OCI-LY1 (cell line): ENCODE results near the gene STK24.

Experiments used
- H2AFZ ChIP-seq: fragments of 200-600 bp; sonication (generic), shearing (Covaris generic); 2 replicates; pipeline ENCODE4 v1.6.0; 2014; ENCODE audit warnings: antibody characterized with exemption, mild to moderate bottlenecking, low read length
- H3F3A ChIP-seq: fragments of 200-600 bp; sonication (generic), shearing (Covaris generic); 2 replicates; pipeline ENCODE4 v1.6.0; 2014; ENCODE audit warnings: mild to moderate bottlenecking, antibody characterized with exemption, low read length, moderate library complexity; ENCODE audit not compliant: insufficient read depth
- H3K27ac ChIP-seq: fragments of 200-600 bp; sonication (generic); 2 replicates; pipeline ENCODE4 v1.5.1; 2014; ENCODE audit warnings: low read length, mixed run types, mild to moderate bottlenecking, low read depth; ENCODE audit not compliant: poor library complexity, severe bottlenecking
- H3K27me3 ChIP-seq: fragments of 200-600 bp; sonication (generic); 2 replicates; pipeline ENCODE4 v1.6.0; 2014; ENCODE audit warnings: antibody characterized with exemption, mild to moderate bottlenecking, low read length, moderate library complexity; ENCODE audit not compliant: insufficient read depth
- H3K36me3 ChIP-seq: fragments of 200-600 bp; sonication (generic); 2 replicates; pipeline ENCODE4 v1.6.1; 2014; ENCODE audit warnings: mild to moderate bottlenecking, antibody characterized with exemption, low read length, moderate library complexity, mixed read lengths; ENCODE audit not compliant: insufficient read depth
- H3K4me1 ChIP-seq: fragments of 200-600 bp; sonication (generic); 2 replicates; pipeline ENCODE4 v1.5.1; 2014; ENCODE audit warnings: mild to moderate bottlenecking, low read length, moderate library complexity; ENCODE audit not compliant: insufficient read depth, severe bottlenecking
- H3K4me2 ChIP-seq: fragments of 200-600 bp; sonication (generic), shearing (Covaris generic); 2 replicates; pipeline ENCODE4 v1.6.1; 2014; ENCODE audit warnings: low read length
- H3K4me3 ChIP-seq: fragments of 200-600 bp; sonication (generic); 2 replicates; pipeline ENCODE4 v1.5.1; 2014; ENCODE audit warnings: low read length, low read depth, mild to moderate bottlenecking, mixed read lengths; ENCODE audit not compliant: poor library complexity, severe bottlenecking
- H3K79me2 ChIP-seq: fragments of 200-600 bp; shearing (Covaris generic); 2 replicates; pipeline ENCODE4 v1.6.1; 2016; ENCODE audit warnings: mixed run types, low read length, mixed read lengths; ENCODE audit not compliant: insufficient read depth
- H3K9ac ChIP-seq: fragments of 200-600 bp; sonication (generic), shearing (Covaris generic); 2 replicates; pipeline ENCODE4 v1.6.1; 2014; ENCODE audit warnings: mild to moderate bottlenecking, low read length, mixed read lengths
- H3K9me2 ChIP-seq: fragments of 200-600 bp; sonication (generic), shearing (Covaris generic); 2 replicates; pipeline ENCODE4 v1.6.1; 2014; ENCODE audit warnings: low read depth, mild to moderate bottlenecking, low read length, mixed read lengths
- H3K9me3 ChIP-seq: fragments of 200-600 bp; shearing (Covaris generic); 2 replicates; pipeline ENCODE4 v1.6.1; 2014; ENCODE audit warnings: low read length, mixed read lengths
- H4K20me1 ChIP-seq: fragments of 200-600 bp; sonication (generic), shearing (Covaris generic); 2 replicates; pipeline ENCODE4 v1.6.0; 2016; ENCODE audit warnings: mild to moderate bottlenecking, low read length; ENCODE audit not compliant: insufficient read depth
- EZH2 ChIP-seq: fragments of 200-600 bp; sonication (generic), shearing (Covaris generic); IDR thresholded peaks from 2 replicates; pipeline ENCODE4 v1.8.0; 2017; ENCODE audit warnings: borderline replicate concordance, mixed run types, mild to moderate bottlenecking, antibody characterized with exemption, low read length, moderate library complexity, mixed read lengths
- TF ChIP-seq, protein P1 (sequence below): fragments of 200-600 bp; sonication (generic), shearing (Covaris generic); IDR thresholded peaks from 2 replicates; pipeline ENCODE4 v1.5.1; 2017; ENCODE audit warnings: mild to moderate bottlenecking, antibody characterized with exemption, low read length, moderate library complexity, mixed read lengths

STK24 gene

DNA sequence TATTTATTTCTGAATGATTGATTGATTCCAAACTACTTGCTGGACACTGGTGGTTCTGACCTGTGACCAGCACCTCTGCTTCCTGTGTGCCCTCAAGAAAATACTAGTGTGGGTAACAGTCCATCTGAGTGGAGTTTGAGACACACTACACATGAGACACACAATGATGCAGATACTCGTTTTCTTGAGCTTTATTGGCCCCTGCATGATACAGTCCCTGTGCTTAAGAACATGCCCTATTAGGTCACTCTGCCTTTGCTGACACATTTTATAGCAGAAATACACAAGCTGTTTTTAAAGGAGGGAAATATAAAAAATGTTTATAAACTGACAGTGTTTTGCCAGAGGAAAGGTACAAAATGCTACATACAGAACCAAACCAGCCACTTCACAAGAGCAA lies 126.9 kb downstream of the STK24 start:
- H3K4me1 ChIP-seq = peaks cover 14% of the 10 kb centered on the region

DNA sequence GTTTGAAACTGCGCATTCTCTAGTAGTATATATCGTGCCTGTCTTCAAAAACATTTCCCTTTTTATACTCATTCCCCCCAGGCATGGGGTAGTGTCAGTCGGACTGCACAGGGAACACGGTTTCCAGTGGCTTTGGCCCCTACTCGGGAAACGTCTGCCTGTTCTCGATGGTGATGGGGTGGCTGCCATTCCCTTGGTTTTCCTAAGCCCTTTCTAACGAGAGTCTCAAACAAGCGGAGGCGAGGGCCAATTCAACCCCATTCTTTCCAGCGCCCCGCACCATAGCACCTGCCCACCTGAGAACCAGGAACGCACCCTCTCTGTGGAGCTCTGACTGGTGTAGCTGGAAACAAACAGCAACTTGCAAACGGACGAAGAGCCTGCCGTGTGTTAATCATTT lies 127.6 kb downstream of the STK24 start:
- H3K9ac ChIP-seq = no peak overlapping the region
- H3K4me3 ChIP-seq = no peak overlapping the region
- no peak for TF ChIP-seq EZH2
- TF ChIP-seq, protein P1, sequence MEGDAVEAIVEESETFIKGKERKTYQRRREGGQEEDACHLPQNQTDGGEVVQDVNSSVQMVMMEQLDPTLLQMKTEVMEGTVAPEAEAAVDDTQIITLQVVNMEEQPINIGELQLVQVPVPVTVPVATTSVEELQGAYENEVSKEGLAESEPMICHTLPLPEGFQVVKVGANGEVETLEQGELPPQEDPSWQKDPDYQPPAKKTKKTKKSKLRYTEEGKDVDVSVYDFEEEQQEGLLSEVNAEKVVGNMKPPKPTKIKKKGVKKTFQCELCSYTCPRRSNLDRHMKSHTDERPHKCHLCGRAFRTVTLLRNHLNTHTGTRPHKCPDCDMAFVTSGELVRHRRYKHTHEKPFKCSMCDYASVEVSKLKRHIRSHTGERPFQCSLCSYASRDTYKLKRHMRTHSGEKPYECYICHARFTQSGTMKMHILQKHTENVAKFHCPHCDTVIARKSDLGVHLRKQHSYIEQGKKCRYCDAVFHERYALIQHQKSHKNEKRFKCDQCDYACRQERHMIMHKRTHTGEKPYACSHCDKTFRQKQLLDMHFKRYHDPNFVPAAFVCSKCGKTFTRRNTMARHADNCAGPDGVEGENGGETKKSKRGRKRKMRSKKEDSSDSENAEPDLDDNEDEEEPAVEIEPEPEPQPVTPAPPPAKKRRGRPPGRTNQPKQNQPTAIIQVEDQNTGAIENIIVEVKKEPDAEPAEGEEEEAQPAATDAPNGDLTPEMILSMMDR = no peak
- H3K27me3 ChIP-seq = no peaks in the 10 kb centered on the region
- no peak overlapping the region for H2AFZ ChIP-seq
- no peaks in the 10 kb centered on the region for H3K9me2 ChIP-seq
- H3K27ac ChIP-seq = no peak overlapping the region
- no peaks in the 10 kb centered on the region for H3K9me3 ChIP-seq
- peaks cover 14% of the 10 kb centered on the region for H3K4me1 ChIP-seq
- no peaks in the 10 kb centered on the region for H3K79me2 ChIP-seq
- no peaks in the 10 kb centered on the region for H3F3A ChIP-seq
- no peaks in the 10 kb centered on the region for H4K20me1 ChIP-seq
- peaks cover 32% of the 10 kb centered on the region; the same call in 1 of the 2 replicates for H3K36me3 ChIP-seq
- no peak overlapping the region for H3K4me2 ChIP-seq

More for the DNA sequence above, 126.9 kb downstream of the STK24 start:
- Histone ChIP-seq H2AFZ (no peak overlapping the region), H3F3A (no peaks in the 10 kb centered on the region), H3K4me3 (no peak overlapping the region), H3K27me3 (no peaks in the 10 kb centered on the region), H4K20me1 (no peaks in the 10 kb centered on the region), H3K9me2 (no peaks in the 10 kb centered on the region), H3K9ac (no peak overlapping the region), H3K27ac (no peak overlapping the region), H3K4me2 (no peak overlapping the region), H3K36me3 (peaks cover 39% of the 10 kb centered on the region; the same call in 1 of the 2 replicates), H3K9me3 (no peaks in the 10 kb centered on the region), H3K79me2 (no peaks in the 10 kb centered on the region)
- TF ChIP-seq, protein P1 = no peak
- no peak for TF ChIP-seq EZH2

DNA sequence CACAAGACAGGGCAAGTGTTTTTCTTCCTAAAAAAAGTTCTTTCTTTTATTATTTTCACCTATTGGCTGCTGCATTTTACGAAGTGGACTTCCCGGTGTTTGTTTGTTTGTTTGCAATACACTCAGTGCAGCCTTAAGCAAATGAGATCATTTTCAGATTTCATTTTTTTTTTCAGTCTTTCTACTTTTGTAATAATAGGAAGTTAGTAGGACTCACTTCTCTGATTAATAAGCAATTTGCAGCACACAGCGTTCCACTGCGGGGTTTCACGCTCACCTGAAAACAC lies 128.3 kb downstream of the STK24 start:
- Histone ChIP-seq H3K9me2 (no peaks in the 10 kb centered on the region), H3K36me3 (peaks cover 27% of the 10 kb centered on the region; the same call in 1 of the 2 replicates), H3K9me3 (no peaks in the 10 kb centered on the region), H3F3A (no peaks in the 10 kb centered on the region), H3K4me2 (peak overlapping the region; percentile 1; the same call in 1 of the 2 replicates), H3K9ac (no peak overlapping the region), H3K27me3 (no peaks in the 10 kb centered on the region), H3K79me2 (no peaks in the 10 kb centered on the region), H3K4me1 (peaks cover 14% of the 10 kb centered on the region), H4K20me1 (no peaks in the 10 kb centered on the region), H3K27ac (peak overlapping the region; percentile 5), H3K4me3 (no peak overlapping the region), H2AFZ (no peak overlapping the region)
- TF ChIP-seq, protein P1 = no peak
- no peak for TF ChIP-seq EZH2
